T-helper 17 cell (primary cell): Measurements from ENCODE around the gene CNTFR. TPM values are rescaled to one million over a fixed set of nuclear protein-coding genes. Genes with fewer than 3 reads are reported as not detected.
A peak's percentile ranks its signal among the peaks of the same experiment; 100 is the strongest.
"Not testable (repeated sequence)": the region's sequence is repeated elsewhere in the genome, so short reads cannot be mapped to it uniquely, and the experiment has no call there.

Experiments
- ATAC-seq: fragments of 150-1000 bp; cut with Tn5 transposase; 2 replicates; pipeline ENCODE4 v1.10.0; 2021; ENCODE audit warnings: mild to moderate bottlenecking, moderate library complexity
- DNase-seq, 3 donors: peaks; one replicate each; pipeline versions ENCODE4 v3.0.0 to v3.0.0-alpha.2; 2020 to 2021
- H3K9me3 ChIP-seq: one replicate; pipeline ENCODE4 v1.7.0; 2013; ENCODE audit warnings: low read length, mild to moderate bottlenecking; ENCODE audit not compliant: control insufficient read depth, poor library complexity, severe bottlenecking
- H3K27ac Mint-ChIP-seq: one replicate; pipeline ENCODE4 v1.8.0; 2022; ENCODE audit warnings: mild to moderate bottlenecking, moderate library complexity, mixed read lengths
- H3K27me3 Mint-ChIP-seq: one replicate; pipeline ENCODE4 v1.8.0; 2022; ENCODE audit warnings: mixed read lengths
- H3K36me3 Mint-ChIP-seq: one replicate; pipeline ENCODE4 v1.8.0; 2022; ENCODE audit warnings: low read depth, mixed read lengths
- H3K4me1 Mint-ChIP-seq: one replicate; pipeline ENCODE4 v1.8.0; 2022; ENCODE audit warnings: mild to moderate bottlenecking, mixed read lengths
- H3K4me3 Mint-ChIP-seq: one replicate; pipeline ENCODE4 v1.8.0; 2022; ENCODE audit warnings: mild to moderate bottlenecking, moderate library complexity, mixed read lengths
- total RNA-seq, 4 donors: library from RNA in 2 of 4; stranded (reverse) in 2 of 4; gene quantifications; one replicate each; pipeline ENCODE4 v1.2.3 and lab custom pipeline; 2022 to 2026

Gene CNTFR
- total RNA-seq, 2 donors from 2014 or later, result not detected

- no peaks in the 10 kb centered on the region for H3K9me3 ChIP-seq
- Mint-ChIP-seq H3K4me3 (no peak overlapping the region), H3K36me3 (peaks cover 4% of the 10 kb centered on the region), H3K27ac (peak overlapping the region; percentile 9), H3K27me3 (peaks cover 41% of the 10 kb centered on the region), H3K4me1 (peaks cover 15% of the 10 kb centered on the region)
- ATAC-seq (peak; percentile 50), DNase-seq (peak in 1 of 3 donors; percentile 17)
Measured at GRCh38 chr9:34547960-34548611, 41.4 kb downstream of the CNTFR start.

GRCh38 chr9:34546834-34547827 is 42.4 kb downstream of the CNTFR start:
- Mint-ChIP-seq H3K36me3 (peaks cover 4% of the 10 kb centered on the region), H3K4me3 (no peak overlapping the region), H3K4me1 (peaks cover 15% of the 10 kb centered on the region), H3K27me3 (peaks cover 46% of the 10 kb centered on the region), H3K27ac (peak overlapping the region; percentile 9)
- DNase-seq, result peak in 1 of 3 donors; percentile 22
- no peaks in the 10 kb centered on the region for H3K9me3 ChIP-seq
- peak; percentile 40 for ATAC-seq

GRCh38 chr9:34546102-34546833 is 43.3 kb downstream of the CNTFR start:
- ATAC-seq (no peak), DNase-seq (no peak)
- H3K9me3 ChIP-seq, result no peaks in the 10 kb centered on the region
- Mint-ChIP-seq H3K4me3 (no peak overlapping the region), H3K27ac (no peak overlapping the region), H3K27me3 (peaks cover 50% of the 10 kb centered on the region), H3K36me3 (peaks cover 4% of the 10 kb centered on the region), H3K4me1 (peaks cover 15% of the 10 kb centered on the region)

GRCh38 chr9:34545497-34545896 is 44.0 kb downstream of the CNTFR start:
- Mint-ChIP-seq H3K4me1 (peaks cover 15% of the 10 kb centered on the region), H3K36me3 (peaks cover 4% of the 10 kb centered on the region), H3K27ac (no peak overlapping the region), H3K4me3 (no peak overlapping the region), H3K27me3 (peaks cover 55% of the 10 kb centered on the region)
- no peaks in the 10 kb centered on the region for H3K9me3 ChIP-seq
- ATAC-seq (no peak), DNase-seq (no peak)

GRCh38 chr9:34544035-34544434 is 45.5 kb downstream of the CNTFR start:
- no peak for DNase-seq
- Mint-ChIP-seq H3K27me3 (peaks cover 63% of the 10 kb centered on the region), H3K36me3 (peaks cover 4% of the 10 kb centered on the region), H3K4me3 (no peak overlapping the region), H3K4me1 (peaks cover 15% of the 10 kb centered on the region), H3K27ac (no peak overlapping the region)
- no peaks in the 10 kb centered on the region for H3K9me3 ChIP-seq
- no peak for ATAC-seq

GRCh38 chr9:34541540-34541939 is 48.0 kb downstream of the CNTFR start:
- Mint-ChIP-seq H3K4me1 (peaks cover 3% of the 10 kb centered on the region), H3K36me3 (peaks cover 2% of the 10 kb centered on the region), H3K4me3 (no peak overlapping the region), H3K27me3 (peaks cover 54% of the 10 kb centered on the region), H3K27ac (no peak overlapping the region)
- no peak for ATAC-seq
- H3K9me3 ChIP-seq, result no peaks in the 10 kb centered on the region
- DNase-seq, result no peak

- H3K4me3 Mint-ChIP-seq, result no peak overlapping the region
- H3K9me3 ChIP-seq, result no peaks in the 10 kb centered on the region
- DNase-seq (no peak), ATAC-seq (no peak)
- H3K36me3 Mint-ChIP-seq, result peaks cover 2% of the 10 kb centered on the region
- peaks cover 55% of the 10 kb centered on the region for H3K27me3 Mint-ChIP-seq
- H3K4me1 Mint-ChIP-seq, result peaks cover 3% of the 10 kb centered on the region
- no peak overlapping the region for H3K27ac Mint-ChIP-seq
Measured at GRCh38 chr9:34540827-34541226, 48.7 kb downstream of the CNTFR start.

GRCh38 chr9:34536685-34537084 is 52.8 kb downstream of the CNTFR start:
- H3K27ac Mint-ChIP-seq, result no peak overlapping the region
- no peak overlapping the region for H3K4me3 Mint-ChIP-seq
- DNase-seq (no peak), ATAC-seq (no peak)
- no peaks in the 10 kb centered on the region for H3K9me3 ChIP-seq
- H3K36me3 Mint-ChIP-seq, result peaks cover 5% of the 10 kb centered on the region
- H3K4me1 Mint-ChIP-seq, result no peaks in the 10 kb centered on the region
- peaks cover 56% of the 10 kb centered on the region for H3K27me3 Mint-ChIP-seq

- not testable (repeated sequence) for H3K4me3 Mint-ChIP-seq, H3K9me3 ChIP-seq, H3K36me3 Mint-ChIP-seq, ATAC-seq, H3K27ac Mint-ChIP-seq, DNase-seq, H3K4me1 Mint-ChIP-seq
- H3K27me3 Mint-ChIP-seq, result peaks cover 58% of the 10 kb centered on the region
Measured at GRCh38 chr9:34532041-34532440, 57.5 kb downstream of the CNTFR start.

- peaks cover 2% of the 10 kb centered on the region for H3K36me3 Mint-ChIP-seq
- no peaks in the 10 kb centered on the region for H3K9me3 ChIP-seq
- no peak overlapping the region for H3K4me3 Mint-ChIP-seq
- H3K27ac Mint-ChIP-seq, result no peak overlapping the region
- no peak for ATAC-seq
- H3K27me3 Mint-ChIP-seq, result peaks cover 40% of the 10 kb centered on the region
- DNase-seq, result no peak
- peaks cover 11% of the 10 kb centered on the region for H3K4me1 Mint-ChIP-seq
Measured at GRCh38 chr9:34526026-34526425, 63.5 kb downstream of the CNTFR start.

GRCh38 chr9:34524349-34524748 is 65.2 kb downstream of the CNTFR start:
- peaks cover 12% of the 10 kb centered on the region for H3K4me1 Mint-ChIP-seq
- no peak overlapping the region for H3K27ac Mint-ChIP-seq
- H3K36me3 Mint-ChIP-seq, result no peaks in the 10 kb centered on the region
- H3K4me3 Mint-ChIP-seq, result no peak overlapping the region
- DNase-seq (no peak), ATAC-seq (no peak)
- peaks cover 26% of the 10 kb centered on the region for H3K27me3 Mint-ChIP-seq
- no peaks in the 10 kb centered on the region for H3K9me3 ChIP-seq

- Mint-ChIP-seq H3K36me3 (no peaks in the 10 kb centered on the region), H3K4me1 (peaks cover 13% of the 10 kb centered on the region), H3K27me3 (peaks cover 20% of the 10 kb centered on the region), H3K27ac (no peak within 1 kb of the TSS), H3K4me3 (peak within 1 kb of the TSS; percentile 87)
- DNase-seq, result peak; percentile 84 to 90 (median 87)
- no peaks in the 10 kb centered on the region for H3K9me3 ChIP-seq
- peak; percentile 98 for ATAC-seq
Measured at GRCh38 chr9:34522971-34523797, 66.3 kb downstream of the CNTFR start, which contains the start of gene ENHO. Gene ENHO, minus strand, starts transcription at chr9:34522990. Its CDS starts 1,295 bp downstream, at chr9:34521695.
